ENCODE measurements around the gene FAM171A1. TPM values are rescaled to one million over a fixed set of nuclear protein-coding genes. Genes with fewer than 3 reads are reported as not detected.

FAM171A1 gene
- total and polyA plus RNA-seq, 4 donors = 3.4 to 23.5 (median 9.7) TPM

GRCh38 chr10:15163253-15163828 lies 207.7 kb downstream of the FAM171A1 start:
- Histone ChIP-seq H3K4me1 (ENCODE audit: control insufficient read depth in 5 of 5, insufficient read depth in 5 of 5, low read length in 5 of 5) (peaks cover 0 to 14% (median 4%) of the 10 kb centered on the region in 5 donors), H3K27ac (ENCODE audit: low read depth in 1 of 2, low read length in 1 of 2) (no peak overlapping the region), H3K9me3 (ENCODE audit: control insufficient read depth in 4 of 4, insufficient read depth in 3 of 4, low read length in 3 of 4) (no peaks in the 10 kb centered on the region), H3K4me3 (no peak overlapping the region), H3K36me3 (ENCODE audit: control insufficient read depth in 4 of 4, insufficient read depth in 4 of 4, low read length in 4 of 4) (no peaks in the 10 kb centered on the region), H3K27me3 (ENCODE audit: control insufficient read depth in 3 of 3, insufficient read depth in 3 of 3, low read length in 2 of 3) (no peaks in the 10 kb centered on the region), H3K9ac (ENCODE audit: insufficient read depth in 1 of 2, low read length in 2 of 2) (no peak overlapping the region)
- 77 to 82% methylated on average over 2 of the region's 2 CpGs for WGBS, 2 donors
- no peak for ATAC-seq (ENCODE audit: insufficient read depth, low FRiP score)
- DNase-seq = no peak
- no peak for TF ChIP-seq CTCF (IDR thresholded peaks at IDR 0.05; ENCODE audit: control extremely low read depth, extremely low read depth)

Small RNA genes lying within 50 kb of the gene (small RNA-seq; reads per million reads assigned to genes)
- not detected for gene AL590365.1 (ENCODE audit: low replicate concordance)

Other genes starting within 250 kb of the FAM171A1 start
- 10 to 100 TPM in 1 of 2 donors, 1 to 10 TPM in 1; 9.2 to 20.0 TPM for gene NMT2, start 202.6 kb downstream of the FAM171A1 start, total RNA-seq
- gene NMT2, start 202.6 kb downstream of the FAM171A1 start, polyA plus RNA-seq = 1 to 10 TPM; 3.5 to 3.6 TPM

All from lung (tissue), 13 donors.